HG03571 (cell line): ENCODE measurements around the gene TXNL4A.

Experiments
- ATAC-seq: cut with Tn5 transposase; IDR thresholded peaks from one replicate; pipeline ENCODE4 v1.9.1; 2021; ENCODE audit not compliant: unreplicated experiment

TXNL4A gene

GRCh38 chr18:79949697-79950487 is 38.5 kb downstream of the TXNL4A start:
- no peak for ATAC-seq

GRCh38 chr18:79948719-79949411 is 39.5 kb downstream of the TXNL4A start:
- ATAC-seq: no peak

DNA sequence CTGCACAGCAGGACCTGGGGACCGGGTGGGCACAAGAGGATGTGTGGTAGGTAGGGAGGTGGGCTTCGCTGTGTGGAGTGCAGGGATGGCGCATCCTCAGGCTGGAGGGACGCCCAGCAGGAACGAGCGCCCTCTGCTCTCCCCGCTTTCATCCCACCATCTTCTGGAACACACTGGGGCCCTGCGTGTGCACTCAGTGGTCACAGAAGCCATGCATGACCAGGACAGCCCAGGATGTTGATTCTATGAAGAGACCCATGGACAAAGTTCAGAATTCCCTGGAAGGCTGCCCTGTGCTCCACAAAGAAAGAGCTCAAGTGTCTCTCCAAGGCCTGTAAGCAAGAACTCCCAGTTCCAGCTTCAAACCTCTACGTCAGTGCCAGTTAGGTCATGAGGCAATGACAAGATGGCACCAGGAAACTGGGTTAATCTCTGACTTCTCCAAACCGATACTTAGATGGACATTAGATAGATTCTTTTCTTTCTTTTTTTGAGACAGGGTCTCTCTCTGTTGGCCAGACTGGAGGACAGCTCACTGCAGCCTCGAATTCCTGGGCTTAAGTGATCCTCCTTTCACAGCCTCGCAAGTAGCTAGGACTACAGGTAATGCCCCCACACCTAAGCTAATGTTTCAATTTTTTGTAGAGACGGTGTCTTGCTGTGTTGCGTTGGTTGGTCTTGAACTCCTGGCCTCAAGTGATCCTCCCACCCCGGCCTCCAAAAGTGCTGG is 40.3 kb downstream of the TXNL4A start:
- no peak for ATAC-seq

DNA sequence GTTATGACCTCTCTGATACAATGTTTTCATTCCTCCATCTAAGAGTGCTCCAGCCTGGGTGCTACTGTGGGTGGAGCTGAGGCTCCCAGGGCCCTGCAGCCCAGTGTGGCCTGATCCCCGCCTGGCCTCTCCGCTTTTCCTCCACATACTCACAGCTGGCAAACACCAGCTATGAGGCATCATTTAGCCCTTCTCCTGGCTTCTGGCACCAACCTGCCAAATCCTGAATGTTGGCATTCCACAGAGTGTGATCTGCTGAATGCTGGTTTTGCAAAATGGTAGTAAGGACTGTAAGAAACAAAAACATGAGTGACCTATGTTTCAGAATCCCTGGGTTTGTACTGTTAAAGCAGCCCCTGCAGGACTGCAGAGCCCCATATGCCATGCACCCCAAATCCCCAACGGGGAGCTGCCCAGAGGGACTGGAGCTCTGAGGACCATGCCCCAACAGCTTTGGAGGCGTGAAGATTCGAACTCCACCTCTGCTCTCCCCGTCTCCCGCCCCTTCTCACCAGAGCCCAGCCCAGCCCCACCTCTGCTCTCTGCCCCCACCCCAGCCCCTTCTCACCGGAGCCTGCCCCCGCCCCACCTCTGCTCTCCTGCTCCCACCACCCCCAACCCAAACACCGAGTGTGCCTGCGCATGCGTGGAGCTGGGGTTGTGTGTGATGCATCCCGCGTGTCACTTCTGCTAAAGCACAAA is 41.2 kb downstream of the TXNL4A start:
- no peak for ATAC-seq

DNA sequence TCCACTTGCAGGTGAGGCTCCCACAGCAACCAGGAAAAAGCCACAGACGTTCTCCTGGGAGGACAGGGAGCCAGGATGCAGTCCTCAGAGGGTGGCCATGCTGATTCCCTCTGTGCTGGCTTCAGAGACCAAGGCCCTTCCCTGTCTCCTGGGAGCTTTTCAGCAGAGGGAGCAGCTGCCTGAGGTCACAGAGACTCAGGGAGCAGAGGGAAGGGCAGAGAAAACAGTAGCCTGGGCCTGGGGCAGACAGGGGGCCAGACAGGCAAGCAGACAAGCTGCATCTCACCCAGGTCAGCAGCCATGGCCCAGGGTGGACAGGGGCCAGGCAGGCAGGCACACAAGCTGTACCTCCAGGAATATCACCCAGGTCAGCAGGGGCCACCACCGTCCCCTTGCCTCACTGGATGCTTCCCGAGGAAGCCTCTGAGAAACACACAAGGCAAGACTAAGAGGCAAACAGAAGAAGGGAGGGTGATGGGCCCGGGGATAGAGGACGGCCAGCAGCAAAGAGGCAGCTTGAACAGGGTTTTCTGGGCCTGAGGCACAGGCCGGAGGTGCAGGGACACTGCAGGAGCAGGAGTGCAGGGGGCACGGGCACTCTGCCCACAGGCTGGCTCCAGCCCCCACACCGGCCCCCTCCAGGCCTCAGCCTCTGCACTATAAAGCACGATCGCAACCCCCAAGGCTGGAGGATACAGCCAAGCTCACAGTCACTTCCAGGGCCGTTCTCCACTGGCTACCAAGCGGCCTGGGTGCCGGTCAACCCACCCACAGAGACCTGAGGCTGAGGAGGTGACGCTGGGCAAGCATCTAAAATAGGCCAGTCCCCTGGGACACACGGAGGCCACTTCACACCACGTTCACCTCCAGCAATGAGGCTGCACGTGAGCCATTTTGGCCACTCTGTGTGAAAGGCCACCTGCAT is 43.0 kb downstream of the TXNL4A start:
- ATAC-seq: no peak

GRCh38 chr18:79944746-79945117 is 43.6 kb downstream of the TXNL4A start:
- no peak for ATAC-seq

DNA sequence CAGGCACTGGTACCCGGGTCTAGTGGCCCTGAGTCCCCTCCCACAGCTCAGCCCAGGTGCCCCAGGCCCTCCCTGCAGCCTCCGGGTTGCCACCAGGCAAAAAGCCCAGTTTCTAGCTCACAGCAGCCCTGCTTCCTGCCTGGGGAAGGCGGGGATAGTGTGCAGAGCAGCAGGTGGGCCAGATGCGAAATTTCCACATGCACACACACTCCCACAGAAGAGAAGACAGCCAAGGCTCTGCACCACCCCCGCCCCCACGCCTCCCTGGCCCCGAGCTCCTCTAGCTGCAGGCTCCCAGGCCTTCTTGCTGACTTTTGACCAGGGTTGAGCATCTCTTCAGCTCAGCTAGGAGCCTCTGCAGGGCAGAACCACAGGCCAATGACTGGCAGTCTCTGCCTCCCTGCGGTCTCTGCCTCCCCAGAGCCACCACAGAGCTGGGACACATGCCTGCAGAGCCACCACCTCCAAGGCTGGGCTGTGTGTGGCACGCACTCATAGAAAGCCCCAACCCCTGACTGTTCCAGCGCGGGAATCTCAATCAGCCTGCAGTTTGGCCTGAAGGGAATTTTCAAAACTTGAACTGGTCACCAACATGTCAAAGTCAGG is 44.1 kb downstream of the TXNL4A start:
- ATAC-seq: no peak

DNA sequence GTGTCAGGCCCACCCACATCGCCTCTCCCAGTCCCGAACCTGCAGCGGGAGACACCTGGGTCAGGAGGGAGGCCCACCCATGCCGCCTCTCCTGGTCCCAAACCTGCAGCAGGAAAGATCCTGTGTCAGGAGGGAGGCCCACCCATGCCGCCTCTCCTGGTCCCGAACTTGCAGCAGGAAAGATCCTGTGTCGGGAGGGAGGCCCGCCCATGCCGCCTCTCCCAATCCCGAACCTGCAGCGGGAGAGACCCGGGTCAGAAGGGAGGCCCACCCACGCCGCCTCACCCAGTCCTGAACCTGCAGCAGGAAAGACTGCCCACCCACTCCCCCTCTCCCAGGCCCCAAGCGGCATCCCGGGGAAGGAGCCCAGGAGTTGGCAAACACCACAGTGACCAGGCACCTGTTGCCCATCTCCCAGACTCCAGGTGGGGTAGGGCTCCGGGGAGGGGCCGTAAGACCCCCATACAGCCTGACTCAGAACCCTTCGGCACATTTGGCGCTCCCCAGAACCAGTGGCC is 44.7 kb downstream of the TXNL4A start:
- ATAC-seq: no peak

DNA sequence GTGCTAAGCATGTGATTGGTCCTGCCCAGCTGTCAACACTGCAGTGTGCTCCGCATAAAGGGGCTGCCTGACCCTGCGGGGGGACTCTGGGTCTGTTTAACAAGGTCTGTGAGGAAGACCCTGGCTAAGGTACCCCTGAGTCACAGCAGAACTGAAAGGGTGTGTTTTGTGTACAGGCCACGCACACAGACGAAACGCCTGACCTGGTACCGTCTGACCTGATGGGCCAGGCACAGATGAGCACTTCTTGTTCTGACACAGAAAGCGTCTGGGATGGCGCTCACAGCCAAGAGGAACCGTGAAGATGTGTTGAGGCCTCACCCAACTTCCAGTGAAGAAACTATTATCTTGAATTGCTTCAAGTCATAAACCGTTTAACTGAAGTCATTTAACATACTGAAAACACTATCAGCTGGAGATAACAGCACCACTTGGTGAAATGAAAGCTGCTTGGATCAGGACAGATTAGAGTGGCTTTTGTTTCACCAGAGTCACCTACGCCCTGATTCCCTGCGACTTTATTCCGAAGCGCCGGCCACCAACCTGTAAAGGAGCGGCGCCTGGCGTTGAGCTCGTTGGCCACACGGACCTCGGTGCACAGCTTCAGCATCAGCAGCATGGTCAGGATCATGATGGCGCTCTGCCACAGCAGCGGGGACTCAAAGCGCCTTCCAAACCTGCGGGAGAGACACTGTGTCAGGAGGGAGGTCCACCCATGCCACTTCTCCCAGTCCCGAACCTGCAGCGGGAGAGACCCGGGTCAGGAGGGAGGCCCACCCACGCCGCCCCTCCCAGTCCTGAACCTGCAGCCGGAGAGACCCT is 45.4 kb downstream of the TXNL4A start:
- ATAC-seq: no peak

DNA sequence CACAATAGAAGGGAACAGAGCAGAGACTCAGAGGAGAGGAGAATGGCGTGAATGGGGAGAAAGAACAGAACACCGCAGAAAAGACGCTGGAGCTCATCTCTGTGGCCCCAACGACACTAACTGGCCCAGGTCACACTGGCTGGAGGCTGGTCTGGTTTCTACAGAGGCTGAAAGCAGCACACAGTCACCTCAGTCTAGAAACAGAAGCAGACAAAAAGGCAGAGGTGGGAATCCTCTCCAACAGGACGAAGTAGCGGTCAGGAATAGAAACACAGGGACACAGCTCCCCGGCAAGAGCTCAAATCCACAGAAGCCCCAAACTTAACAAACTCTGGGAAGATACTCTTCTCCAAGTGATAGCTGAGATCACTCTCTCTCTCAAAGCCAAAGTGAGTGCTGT is 46.2 kb downstream of the TXNL4A start:
- no peak for ATAC-seq

DNA sequence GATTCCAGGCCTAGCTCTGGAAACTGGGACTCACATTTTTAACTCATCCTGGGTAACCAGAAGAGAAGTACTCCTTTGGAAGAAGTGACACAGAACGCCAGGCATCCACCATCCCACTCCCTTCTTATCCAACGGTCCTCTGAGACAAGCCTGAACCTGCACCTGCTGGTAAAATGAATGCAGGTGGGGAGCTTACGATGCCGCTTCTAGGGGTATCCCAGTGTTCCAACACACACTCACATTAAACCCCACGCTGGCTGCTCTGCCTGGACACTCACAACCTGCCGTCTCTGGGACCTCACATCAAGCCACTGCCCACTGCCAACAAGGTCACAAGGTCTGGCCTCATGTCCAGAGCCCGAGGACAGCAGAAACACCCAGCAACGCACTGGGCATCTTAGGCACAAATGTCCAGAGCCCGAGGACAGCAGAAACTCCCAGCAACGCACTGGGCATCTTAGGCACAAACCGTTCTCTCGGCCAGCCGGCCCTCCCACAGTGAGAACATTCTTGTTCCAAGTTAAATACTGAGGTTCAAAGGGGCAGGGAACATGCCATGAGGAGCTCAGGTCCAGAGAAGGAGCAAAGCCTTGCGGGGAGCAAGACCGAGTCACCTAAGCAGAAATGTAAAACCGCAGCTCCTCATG is 46.8 kb downstream of the TXNL4A start:
- no peak for ATAC-seq

DNA sequence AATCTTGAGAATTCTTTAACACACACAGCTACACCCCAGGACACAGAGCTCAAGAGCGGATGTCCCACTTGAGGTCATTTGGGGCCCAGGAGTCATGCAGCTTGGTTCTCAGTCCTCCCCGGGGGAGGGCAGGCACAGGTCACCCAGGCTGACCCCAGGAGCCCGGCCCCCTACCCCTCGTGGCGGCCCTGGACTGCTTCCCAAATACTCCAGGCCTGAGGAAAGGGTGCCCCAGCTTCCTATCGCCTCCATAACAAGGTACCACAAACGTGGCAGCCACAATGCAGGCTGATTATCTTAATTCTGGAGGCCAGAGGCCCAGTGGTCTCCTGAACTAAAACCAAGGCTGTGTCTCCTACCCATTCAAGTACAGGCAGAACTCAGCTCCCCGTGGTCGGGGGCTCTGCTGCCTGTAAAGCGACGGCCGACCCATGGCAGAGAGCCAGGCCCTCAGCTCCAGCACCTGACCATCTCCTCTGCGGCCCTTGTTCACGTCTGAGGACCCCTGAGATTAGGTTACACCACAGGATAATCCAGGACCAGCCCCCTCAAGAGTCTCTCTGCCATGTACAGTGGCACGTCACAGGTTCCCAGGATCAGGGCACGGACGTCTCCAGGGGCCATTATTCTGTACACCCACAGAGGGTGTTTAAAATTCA is 47.4 kb downstream of the TXNL4A start:
- no peak for ATAC-seq

- ATAC-seq: no peak
Observed at GRCh38 chr18:79940126-79940813, 48.1 kb downstream of the TXNL4A start.

DNA sequence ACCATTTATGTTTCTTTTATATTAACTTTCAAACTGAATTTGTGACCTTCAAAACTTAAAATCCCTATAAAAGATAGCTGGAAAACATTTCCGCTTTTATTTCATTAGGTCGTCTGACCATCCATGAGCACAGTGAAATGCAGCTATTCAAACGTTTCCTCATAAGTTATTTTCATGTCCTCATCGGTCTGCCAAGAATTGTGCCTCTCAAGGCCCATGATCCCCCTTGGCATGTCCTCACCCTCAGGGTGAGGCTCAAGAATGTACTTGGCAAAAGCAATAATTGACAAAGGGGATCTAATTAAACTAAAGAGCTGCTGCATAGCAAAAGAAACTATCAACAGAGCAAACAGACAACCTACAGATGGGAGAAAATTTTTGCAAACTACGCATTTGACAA is 49.3 kb downstream of the TXNL4A start:
- ATAC-seq: no peak

DNA sequence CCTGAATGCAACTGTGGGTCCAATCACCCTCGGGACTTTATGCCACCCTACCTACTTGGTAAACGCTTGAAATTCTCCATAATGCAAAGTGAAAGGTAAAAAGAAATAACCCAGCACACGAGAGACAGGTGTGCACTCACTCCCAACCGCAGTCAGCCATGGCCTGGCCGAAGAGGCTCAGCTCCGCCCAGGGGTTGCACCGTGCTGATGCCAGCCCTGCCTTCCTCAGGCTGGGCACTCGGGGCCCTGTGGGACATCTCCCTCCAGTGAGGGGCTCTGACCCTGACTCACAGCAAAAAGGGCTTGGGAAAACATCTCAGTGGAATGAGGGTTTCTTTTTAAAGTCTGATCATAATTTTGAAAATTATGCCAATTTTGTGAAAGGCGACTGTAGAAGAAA is 50.2 kb downstream of the TXNL4A start:
- no peak for ATAC-seq

DNA sequence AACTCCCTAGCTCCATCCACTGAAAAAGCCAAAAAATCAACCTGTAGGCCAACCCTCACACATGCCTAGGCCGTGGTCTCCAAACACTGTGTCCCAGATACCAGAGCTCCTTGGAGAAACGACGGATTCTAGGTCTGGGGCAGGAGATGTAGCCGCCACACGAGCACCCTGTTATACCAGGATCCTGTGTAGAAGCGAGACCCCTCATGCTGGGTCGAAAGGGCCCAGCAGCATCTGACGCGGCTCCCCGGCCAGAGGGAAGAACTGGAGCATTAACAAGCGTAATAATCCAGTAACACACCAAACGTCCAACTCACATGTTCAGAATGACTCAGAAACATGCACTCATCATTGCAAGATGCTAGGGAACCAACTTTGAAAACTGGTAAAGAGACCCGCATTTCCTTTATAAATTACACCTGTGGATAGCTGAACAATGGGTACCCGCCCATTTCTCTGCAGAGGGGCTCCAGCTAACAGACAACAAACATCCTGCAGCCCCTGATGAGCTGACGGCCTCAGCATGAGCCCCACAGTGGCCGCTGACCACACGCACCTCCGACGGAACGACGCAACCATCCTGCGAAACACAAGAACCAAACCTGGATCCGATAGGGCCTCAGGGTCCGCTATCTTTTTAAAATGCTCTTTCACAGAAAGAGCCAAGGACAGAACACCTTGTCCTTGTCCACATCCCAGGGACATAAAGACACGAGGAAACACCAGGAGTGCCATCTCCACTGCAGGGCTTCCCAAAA is 51.1 kb downstream of the TXNL4A start:
- ATAC-seq: no peak
